ENCODE measurements around the gene COL26A1. TPM values are rescaled to one million over a fixed set of nuclear protein-coding genes. Genes with fewer than 3 reads are reported as not detected.

Gene COL26A1
- total RNA-seq, 1 experiment from 2014 or later = 42.6 TPM

GRCh38 chr7:101581891-101582290 lies 219.2 kb downstream of the COL26A1 start:
- Mint-ChIP-seq H3K9me3 (peaks cover 5 to 13% of the 10 kb centered on the region in 2 experiments), H3K27ac (peak overlapping the region in 1 of 3 experiments; percentile 52; a peak in 2 of 7 replicates), H3K4me3 (no peak overlapping the region), H3K36me3 (ENCODE audit: insufficient read depth in 1 of 3, low read depth in 3 of 3) (peaks cover 4 to 10% (median 5%) of the 10 kb centered on the region in 3 experiments), H3K27me3 (ENCODE audit: low read depth) (peaks cover 14% of the 10 kb centered on the region), H3K4me1 (peaks cover 11 to 19% of the 10 kb centered on the region in 2 experiments)
- H4K20me1 ChIP-seq (ENCODE audit: control insufficient read depth, insufficient read depth, insufficient read length) = no peaks in the 10 kb centered on the region
- no peak overlapping the region for H2BK15ac ChIP-seq (ENCODE audit: low read depth, low read length)
- H4K8ac ChIP-seq (replicated peaks; ENCODE audit: insufficient read length, low read depth, low read length) = no peak overlapping the region
- DNase-seq = peak; percentile 10
- H3K27ac ChIP-seq (ENCODE audit: insufficient read length, low read depth, low read length) = no peak overlapping the region
- no peak overlapping the region for H3K18ac ChIP-seq (ENCODE audit: insufficient read length, low read depth, low read length)
- no peak overlapping the region for H2BK120ac ChIP-seq (ENCODE audit: low read depth, low read length, poor library complexity, severe bottlenecking)
- H3K9me3 ChIP-seq (ENCODE audit: control insufficient read depth, low read depth, low read length) = peaks cover 10% of the 10 kb centered on the region
- no peaks in the 10 kb centered on the region for H3K27me3 ChIP-seq (ENCODE audit: insufficient read depth, low read length)
- H3K79me2 ChIP-seq (ENCODE audit: insufficient read depth, low read length) = no peaks in the 10 kb centered on the region
- no peak overlapping the region for H2BK12ac ChIP-seq (ENCODE audit: insufficient read length, low read depth, low read length)
- no peak overlapping the region for H3K14ac ChIP-seq (ENCODE audit: insufficient read depth, low read length)
- no peak overlapping the region for H3T11ph ChIP-seq (ENCODE audit: low read length)
- H3K23me2 ChIP-seq (ENCODE audit: insufficient read length, low read depth, low read length, poor library complexity, severe bottlenecking) = no peaks in the 10 kb centered on the region
- no peak for TF ChIP-seq CTCF (conservative IDR thresholded peaks at IDR 0.05)
- H3K4me2 ChIP-seq (ENCODE audit: insufficient read depth, insufficient read length, low read length) = no peak overlapping the region
- no peak overlapping the region for H2AK5ac ChIP-seq (ENCODE audit: insufficient read length, low read length)
- H3K79me1 ChIP-seq (ENCODE audit: insufficient read depth, low read depth, low read length, poor library complexity, severe bottlenecking) = no peaks in the 10 kb centered on the region
- no peak overlapping the region for H3K9ac ChIP-seq (ENCODE audit: extremely low read depth, insufficient read length, low read length)
- no peak overlapping the region for H2BK20ac ChIP-seq (ENCODE audit: low read depth, low read length, poor library complexity, severe bottlenecking)
- no peak overlapping the region for H3K23ac ChIP-seq (ENCODE audit: insufficient read length, low read depth, low read length)
- H4K5ac ChIP-seq (ENCODE audit: insufficient read length, low read depth, low read length) = no peak overlapping the region
- WGBS (ENCODE audit: extremely low coverage, insufficient read length, low lambda C conversion rate) = no CpG with 5 or more reads among the region's 10 CpGs
- no peak overlapping the region for H3K56ac ChIP-seq (ENCODE audit: insufficient read length, low read depth, low read length)
- no peaks in the 10 kb centered on the region for H3K4me1 ChIP-seq (ENCODE audit: insufficient read depth, low read length)
- H2AFZ ChIP-seq (ENCODE audit: low read length) = no peak overlapping the region
- no peak overlapping the region for H3K4ac ChIP-seq (ENCODE audit: low read depth, low read length)
- H2BK5ac ChIP-seq (ENCODE audit: insufficient read length, low read length) = no peak overlapping the region
- no peak overlapping the region for H4K91ac ChIP-seq (ENCODE audit: insufficient read length, low read depth, low read length)
